Activated CD4-positive, alpha-beta T cell treated with anti-CD3 and anti-CD28 coated beads, Interleukin-10, Interleukin-2, amounts not matched to agents 100 ng/mL and 50 ng/mL, durations not matched to agents 16 hours and 8 hours (primary cell): ENCODE measurements around the gene PNKD.

Source experiments
- DNase-seq: peaks from one replicate; pipeline ENCODE4 v3.0.0-alpha.2; 2020

Gene PNKD

GRCh38 chr2:218383892-218384519, 113.7 kb downstream of the PNKD start:
- DNase-seq = no peak

- DNase-seq = no peak
Observed at GRCh38 chr2:218384975-218385374, 114.7 kb downstream of the PNKD start.

- no peak for DNase-seq
Observed at GRCh38 chr2:218386505-218387368, 116.4 kb downstream of the PNKD start.

GRCh38 chr2:218387369-218388194, 117.3 kb downstream of the PNKD start:
- no peak for DNase-seq

- no peak for DNase-seq
Observed at GRCh38 chr2:218389333-218390150, 119.2 kb downstream of the PNKD start.

- no peak for DNase-seq
Observed at GRCh38 chr2:218391202-218391601, 120.9 kb downstream of the PNKD start.

- no peak for DNase-seq
Observed at GRCh38 chr2:218392459-218392858, 122.1 kb downstream of the PNKD start.

GRCh38 chr2:218392891-218393462, 122.7 kb downstream of the PNKD start:
- DNase-seq = no peak

- DNase-seq = no peak
Observed at GRCh38 chr2:218393750-218394290, 123.5 kb downstream of the PNKD start.

GRCh38 chr2:218394298-218395089, 124.2 kb downstream of the PNKD start:
- DNase-seq = no peak

- no peak for DNase-seq
Observed at GRCh38 chr2:218395090-218395444, 124.7 kb downstream of the PNKD start.

GRCh38 chr2:218395456-218395825, 125.1 kb downstream of the PNKD start:
- DNase-seq = no peak

- peak; percentile 96 for DNase-seq
Observed at GRCh38 chr2:218395826-218396687, 125.7 kb downstream of the PNKD start.
